22Rv1 (cell line): Measurements from ENCODE around the gene NAA16.

ENCODE experiments used
- ZFX ChIP-seq: fragments of 450-650 bp; IDR thresholded peaks from 2 replicates; pipeline ENCODE4 v1.6.1; 2017; ENCODE audit warnings: antibody characterized with exemption, borderline replicate concordance
- TF ChIP-seq, protein P1 (sequence below): fragments of 450-650 bp; IDR thresholded peaks from 2 replicates; pipeline ENCODE4 v1.5.1; 2017; ENCODE audit warnings: mild to moderate bottlenecking

DNA sequence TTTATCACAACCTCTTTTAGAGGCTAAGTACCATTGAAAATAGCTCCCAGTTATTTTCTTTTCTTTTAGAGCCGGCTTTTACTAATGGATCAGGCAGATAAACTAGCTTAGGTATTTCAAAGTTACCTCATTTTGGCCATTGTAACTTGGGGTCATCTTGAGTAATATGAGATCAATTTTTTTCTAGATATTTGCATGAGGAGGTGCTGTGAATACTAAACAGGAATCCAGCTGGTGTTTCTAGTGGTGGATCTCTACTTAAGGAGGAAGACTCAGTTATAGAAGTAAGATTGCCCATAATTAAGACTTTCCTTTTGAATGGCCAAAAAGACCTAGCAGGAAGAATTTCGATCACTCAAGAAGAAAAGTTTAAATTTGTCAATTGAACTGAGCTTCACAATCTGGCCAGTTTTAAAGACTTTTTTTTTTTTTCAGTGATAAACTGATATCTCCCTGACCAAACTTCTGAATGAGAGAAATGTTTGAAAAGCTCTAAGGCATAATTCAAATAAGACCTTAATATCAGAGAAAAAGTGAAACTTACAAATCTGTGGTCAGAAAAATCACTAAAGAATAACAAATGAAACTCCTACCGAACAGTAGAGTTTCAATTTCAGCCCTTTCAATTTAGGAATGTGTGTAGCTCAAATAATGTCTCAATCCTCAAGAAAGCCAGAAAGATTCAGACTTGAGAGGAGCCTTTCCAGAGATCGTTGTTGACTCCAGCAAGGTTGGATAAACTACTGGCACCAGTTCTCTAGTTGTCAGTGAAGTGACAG, 11.6 kb upstream of the NAA16 start:
- TF ChIP-seq, protein P1, sequence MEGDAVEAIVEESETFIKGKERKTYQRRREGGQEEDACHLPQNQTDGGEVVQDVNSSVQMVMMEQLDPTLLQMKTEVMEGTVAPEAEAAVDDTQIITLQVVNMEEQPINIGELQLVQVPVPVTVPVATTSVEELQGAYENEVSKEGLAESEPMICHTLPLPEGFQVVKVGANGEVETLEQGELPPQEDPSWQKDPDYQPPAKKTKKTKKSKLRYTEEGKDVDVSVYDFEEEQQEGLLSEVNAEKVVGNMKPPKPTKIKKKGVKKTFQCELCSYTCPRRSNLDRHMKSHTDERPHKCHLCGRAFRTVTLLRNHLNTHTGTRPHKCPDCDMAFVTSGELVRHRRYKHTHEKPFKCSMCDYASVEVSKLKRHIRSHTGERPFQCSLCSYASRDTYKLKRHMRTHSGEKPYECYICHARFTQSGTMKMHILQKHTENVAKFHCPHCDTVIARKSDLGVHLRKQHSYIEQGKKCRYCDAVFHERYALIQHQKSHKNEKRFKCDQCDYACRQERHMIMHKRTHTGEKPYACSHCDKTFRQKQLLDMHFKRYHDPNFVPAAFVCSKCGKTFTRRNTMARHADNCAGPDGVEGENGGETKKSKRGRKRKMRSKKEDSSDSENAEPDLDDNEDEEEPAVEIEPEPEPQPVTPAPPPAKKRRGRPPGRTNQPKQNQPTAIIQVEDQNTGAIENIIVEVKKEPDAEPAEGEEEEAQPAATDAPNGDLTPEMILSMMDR, result no peak
- no peak for TF ChIP-seq ZFX
